NCI-H128 (cell line): ENCODE results near the gene CCNY.
"Not testable (repeated sequence)": the region's sequence is repeated elsewhere in the genome, so short reads cannot be mapped to it uniquely, and the experiment has no call there.

Source experiments
- DNase-seq: peaks from one replicate; lab custom pipeline; 2025; ENCODE audit not compliant: unreplicated experiment; lab: John Stamatoyannopoulos, UW

CCNY gene

DNA sequence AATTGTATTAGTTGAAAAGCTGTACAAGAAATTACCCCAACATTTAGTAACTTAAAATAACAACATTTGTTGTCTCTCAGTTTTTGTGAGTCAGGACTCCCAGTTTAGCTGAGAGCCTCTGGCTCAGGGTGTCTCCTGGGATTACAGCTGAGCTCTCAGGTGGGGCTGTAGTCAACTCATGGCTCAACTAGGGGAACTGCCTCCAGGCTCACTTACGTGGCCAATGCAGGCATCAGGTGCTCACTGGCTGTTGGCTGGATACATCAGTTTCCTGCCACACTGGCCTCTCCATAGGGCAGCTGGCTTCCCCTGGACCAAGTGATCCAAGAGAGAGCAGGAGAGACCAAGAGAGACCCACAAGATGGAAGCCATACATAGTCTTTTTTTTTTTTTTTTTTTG, 17.5 kb downstream of the CCNY start:
- DNase-seq: no peak

DNA sequence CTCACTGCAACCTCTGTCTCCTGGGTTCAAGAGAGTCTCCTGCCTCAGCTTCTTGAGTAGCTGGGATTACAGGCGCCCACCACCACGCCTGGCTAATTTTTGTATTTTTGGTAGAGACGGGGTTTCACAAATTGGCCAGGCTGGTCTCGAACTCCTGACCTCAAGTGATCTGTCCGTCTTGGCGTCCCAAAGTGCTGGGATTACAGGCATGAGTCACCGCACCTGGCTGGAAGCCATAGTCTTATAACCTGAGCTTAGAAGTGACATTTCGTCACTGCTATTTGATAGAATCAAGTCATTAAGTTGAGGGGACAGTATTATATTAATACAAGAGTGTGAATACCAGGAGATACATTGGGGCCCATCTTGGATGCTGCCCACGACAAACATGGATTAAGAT, 17.9 kb downstream of the CCNY start:
- DNase-seq: not testable (repeated sequence)

DNA sequence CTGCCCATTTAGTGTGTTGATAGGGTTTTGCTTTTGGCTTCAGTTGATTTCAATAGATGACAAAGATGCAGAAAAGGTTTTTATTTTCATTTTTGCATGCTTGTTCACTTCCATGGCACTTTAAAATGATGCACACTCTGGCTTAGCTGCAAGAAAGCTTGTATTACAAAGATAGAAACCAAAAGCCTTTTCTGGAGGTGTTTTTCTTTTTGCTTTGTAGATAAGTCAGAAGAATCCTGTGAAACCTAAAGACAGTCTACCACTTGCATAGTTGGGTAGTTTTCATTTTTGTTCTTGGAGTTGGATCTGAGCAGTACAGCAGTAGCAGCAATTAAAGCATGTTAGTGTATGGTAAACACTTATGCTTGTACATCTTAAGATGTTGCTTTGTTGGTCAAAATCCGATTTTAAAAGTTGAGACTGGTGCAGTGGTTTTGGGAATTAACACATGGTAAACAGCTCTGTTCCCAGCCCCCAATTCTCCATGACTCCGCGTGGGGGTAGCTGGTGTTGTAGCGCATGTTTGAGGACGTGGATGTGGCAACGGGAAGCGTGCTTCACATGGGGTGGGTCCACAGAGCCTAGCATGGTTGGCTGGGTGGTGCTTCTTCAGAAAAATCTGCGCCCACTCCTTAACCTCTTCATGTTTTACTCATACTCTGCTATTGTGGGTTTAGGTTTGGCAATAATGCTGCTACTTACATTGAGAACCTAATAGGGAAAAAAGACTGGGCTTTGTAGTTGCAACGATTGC, 19.8 kb downstream of the CCNY start:
- no peak for DNase-seq

DNA sequence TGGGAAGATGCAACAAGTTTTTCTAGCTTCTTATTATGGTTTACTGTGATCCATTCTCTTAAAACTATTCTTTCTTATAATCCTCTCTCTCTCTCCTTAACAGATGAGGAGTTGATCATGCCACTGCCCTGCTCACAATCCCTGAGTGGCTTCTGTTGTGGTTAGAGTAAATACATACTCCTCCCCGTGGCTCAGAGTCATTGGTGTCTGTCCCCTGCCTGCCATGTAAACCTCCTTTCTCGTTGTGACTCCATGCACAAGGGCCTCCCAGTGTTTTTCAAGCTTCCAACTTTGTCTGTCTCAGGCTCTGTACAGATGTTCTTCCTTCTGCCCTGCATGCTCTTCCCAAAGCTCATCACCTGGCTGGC, 20.4 kb downstream of the CCNY start:
- DNase-seq: no peak

DNA sequence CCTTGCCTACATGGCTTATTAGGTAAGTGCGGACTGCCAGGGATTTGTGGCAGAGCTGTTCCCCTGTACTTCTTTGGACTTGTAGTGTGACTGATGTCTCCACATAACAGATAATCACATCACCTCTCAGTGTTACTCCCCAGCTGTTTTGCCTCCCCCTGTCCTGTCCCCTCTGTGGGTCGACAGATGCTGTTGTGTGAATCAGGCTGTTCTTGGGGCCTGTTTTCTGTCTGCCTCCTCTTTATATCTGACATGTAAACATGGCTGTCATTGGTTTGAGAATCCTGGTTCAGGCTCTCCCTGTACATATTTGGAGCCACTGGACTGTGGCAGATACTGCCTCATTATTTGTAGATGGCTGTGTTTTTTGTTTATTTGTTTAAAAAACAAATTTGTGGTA, 22.7 kb downstream of the CCNY start:
- no peak for DNase-seq

DNA sequence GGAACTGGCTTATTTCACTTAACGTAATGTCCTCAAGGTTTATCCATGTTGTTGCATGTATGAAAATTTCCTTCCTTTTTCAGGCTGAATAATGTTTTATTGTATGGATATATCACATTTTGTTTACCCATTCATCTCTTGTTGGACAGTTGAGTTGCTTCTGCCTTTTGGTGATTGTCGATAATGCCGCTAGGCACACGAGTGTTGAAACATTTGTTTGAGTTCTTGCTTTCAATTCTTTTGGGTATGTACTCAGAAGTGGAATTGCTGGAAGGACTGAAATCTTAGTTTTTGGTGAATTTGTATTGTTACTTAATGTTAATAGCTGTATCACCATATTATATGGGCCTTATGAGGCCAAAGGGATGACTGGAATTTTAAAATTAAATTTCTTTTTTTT, 23.6 kb downstream of the CCNY start:
- DNase-seq: no peak

DNA sequence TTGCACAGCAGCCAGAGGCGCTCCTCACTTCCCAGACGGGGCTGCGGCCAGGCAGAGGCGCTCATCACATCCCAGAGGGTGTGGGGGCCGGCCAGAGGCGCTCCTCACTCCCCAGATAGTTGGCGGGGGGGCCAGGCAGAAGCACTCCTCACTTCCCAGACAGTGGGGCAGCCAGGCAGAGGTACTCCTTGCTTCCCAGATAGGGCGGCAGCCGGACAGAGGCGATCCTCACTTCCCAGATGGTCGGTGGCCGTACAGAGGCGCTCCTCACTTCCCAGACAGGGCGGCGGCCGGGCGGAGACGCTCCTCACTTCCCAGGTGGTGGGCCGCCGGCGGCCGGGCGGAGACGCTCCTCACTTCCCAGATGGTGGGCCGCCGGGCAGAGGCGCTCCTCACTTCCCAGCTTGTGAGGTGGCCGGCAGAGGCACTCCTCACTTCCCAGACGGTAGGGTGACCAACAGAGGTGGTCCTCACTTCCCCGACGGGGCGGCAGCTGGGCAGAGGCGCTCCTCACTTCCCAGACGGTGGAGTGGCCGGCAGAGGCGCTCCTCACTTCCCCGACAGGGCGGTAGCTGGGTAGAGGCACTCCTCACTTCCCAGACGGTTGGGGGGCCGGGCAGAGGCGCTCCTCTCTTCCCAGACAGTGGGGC, 26.5 kb downstream of the CCNY start:
- no peak for DNase-seq

DNA sequence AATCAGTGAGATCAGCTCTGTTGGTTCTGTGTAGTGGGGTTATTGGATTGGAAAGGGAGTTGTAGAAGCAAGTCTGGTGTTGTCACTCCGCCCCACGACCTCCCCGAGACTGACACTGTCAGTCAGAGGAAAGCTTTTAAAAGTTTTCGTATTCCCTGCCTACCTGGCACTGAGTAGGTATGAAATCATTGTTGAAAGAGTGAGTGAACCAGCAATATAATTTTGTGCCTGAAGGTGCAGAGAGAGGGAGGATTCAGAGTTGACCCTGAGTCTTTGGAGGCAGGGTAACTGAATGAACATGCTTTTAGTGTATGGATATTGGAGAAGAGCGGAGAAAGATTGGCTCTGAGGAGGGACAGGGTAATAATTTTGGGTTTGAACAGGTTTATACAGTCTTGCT, 27.3 kb downstream of the CCNY start:
- no peak for DNase-seq

DNA sequence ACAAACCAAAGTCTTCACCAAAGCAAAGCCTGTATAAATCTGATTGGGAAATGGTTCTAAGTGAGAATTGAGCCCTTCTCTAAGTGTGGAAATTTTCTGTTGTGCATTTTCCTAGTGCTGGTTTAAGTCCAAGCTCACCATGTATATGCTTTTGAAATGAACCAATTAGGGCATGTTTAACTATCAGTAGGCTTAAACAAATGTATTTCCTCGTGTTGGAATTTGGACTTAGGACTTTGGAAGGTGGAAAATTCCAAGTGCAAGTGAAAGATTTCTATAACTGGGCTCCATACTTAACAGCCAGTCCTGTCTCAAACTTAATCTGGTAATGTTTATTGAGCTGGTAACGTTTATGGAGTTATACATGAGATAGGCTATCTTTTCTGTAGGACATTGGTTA, 28.5 kb downstream of the CCNY start:
- DNase-seq: no peak

DNA sequence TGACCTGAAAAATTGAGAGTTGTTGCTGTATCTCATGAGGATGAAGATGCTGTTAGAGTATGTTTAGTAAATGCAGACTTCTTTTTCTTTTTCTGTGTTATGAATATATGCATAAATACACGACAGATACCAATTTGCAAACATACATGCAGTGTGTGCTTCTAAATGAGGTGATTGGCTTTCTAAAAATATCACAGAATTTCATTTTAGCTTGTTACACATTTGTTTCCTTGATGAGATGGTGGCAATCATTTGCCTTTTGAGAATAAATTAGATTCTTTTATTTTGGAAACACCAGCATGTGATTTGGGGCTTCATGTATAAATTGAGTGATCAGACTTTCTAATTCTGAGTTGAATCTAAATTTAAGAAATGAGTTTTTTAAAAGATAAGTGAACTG, 29.7 kb downstream of the CCNY start:
- DNase-seq: no peak

DNA sequence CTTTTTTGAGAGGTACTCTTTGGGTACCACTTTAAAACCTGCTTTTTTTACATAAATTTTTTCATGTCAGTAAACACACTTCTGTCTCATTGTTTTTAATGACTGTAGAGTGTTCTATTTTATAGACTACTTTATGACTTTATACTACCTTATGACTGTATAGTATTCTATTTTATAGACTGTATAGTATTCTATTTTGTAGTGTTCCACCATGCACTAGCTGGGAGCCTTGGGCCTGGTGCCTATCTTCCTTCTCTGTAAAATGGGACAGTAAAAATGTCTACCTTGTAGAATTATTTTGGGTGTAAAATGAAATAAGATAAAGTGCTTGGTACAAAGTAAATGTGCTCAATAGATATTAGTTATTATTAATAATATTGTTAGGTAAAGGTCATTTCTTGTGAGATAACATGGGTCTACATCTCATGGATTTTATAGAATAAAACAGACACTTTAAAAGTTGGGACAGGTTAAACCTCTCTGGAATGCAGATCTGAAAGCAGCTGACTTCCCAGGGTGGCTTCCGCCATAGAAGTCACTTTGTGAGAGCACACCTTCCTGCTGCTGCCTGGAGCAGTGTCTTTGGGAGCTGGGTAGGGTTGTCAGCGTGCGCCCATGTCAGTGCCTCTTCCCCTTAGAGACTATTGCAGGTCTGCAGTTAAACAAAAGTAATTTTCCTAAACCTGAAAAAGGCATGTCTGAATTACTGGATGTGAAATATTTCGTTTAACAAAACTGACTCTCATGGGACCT, 31.0 kb downstream of the CCNY start:
- DNase-seq: no peak

DNA sequence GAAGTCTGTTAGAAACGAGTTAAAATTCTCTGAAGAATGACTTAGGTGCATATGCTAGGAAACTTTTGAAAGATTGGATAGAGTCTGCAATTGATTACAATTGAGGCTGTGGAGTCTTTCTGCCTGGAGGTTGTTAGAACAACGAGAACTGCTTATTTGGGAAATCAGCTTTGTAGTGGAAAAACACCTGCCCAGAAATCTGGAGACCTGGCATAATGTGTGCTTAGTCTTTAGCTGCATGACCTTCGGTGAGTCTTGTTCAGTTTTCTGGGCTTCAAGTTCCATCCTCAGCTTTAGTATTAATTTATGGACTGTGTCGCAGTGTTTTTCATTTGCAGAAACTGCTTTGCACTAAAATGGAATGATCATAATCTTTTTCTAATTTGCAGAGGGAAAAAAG, 31.7 kb downstream of the CCNY start:
- no peak for DNase-seq

DNA sequence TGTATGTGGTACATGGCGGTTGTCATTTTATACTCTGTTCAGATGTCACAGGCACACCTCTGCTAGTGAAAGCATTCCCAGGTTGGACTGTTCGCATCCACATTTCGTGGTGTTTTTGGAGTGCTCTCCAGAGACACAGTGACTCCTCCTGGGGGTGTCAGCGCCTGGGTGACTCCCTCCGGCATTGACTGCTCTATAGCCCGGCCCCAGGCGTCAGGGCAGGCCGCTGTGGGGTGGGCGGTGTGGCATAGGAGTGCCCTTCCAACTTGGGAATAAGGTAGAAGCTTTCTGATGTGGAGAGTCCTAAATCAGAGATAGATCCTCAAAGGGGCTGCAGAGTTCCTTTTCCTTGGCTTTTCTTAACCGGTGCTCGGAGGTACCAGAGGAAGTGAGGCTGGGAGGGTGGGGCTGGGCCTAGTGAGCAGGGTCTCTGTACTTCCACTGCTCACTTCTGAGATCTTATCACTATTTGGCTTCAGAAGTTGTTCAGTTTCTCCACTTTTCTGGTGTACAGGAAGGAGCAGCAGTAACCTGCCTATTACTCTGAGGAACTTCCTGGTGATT, 32.3 kb downstream of the CCNY start:
- no peak for DNase-seq

DNA sequence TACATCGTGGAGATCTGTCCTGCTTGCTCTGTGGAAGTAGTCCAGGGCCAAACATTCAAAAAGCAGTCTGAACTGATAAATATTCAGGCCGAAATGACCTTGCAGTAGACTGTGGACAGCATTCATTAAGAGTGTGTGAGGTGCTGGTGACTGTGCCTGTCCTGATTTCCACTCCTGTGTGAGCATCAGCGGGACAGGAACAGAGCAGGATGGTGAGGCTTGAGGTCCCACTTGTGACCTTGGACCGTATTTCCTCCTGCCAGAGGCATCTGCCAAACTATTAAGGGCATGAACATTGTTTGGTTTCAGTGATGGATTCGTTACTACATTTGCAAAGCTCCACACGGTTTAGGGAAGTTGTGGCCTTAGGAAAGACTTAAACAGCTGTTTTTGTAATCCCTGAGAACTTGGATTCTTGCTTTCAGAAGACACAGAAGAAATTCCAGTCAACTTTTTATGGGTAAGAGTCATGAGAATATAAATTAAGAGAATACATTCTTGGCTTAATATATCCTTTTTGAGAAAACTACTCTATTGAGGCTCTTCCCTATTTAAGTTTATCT, 32.8 kb downstream of the CCNY start:
- no peak for DNase-seq

DNA sequence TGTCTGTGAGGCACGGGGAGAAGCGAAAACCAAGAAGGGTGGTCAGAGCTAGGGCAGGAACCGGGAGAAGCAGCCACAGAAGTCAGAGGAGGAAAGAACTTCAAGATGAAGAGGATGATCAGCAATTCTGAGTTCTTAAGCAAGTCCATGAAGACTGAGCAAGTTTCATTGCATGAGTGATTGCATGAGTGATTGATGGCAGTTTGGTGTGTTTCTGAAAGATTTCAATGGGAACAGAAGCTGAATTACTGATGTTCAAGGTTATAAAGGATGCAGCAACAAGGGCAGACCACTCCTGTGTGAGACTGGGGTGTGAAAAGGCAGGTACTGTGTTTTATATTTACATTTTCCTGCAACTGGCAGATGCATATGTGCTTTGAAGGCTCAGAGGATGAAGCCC, 35.4 kb downstream of the CCNY start:
- DNase-seq: no peak

DNA sequence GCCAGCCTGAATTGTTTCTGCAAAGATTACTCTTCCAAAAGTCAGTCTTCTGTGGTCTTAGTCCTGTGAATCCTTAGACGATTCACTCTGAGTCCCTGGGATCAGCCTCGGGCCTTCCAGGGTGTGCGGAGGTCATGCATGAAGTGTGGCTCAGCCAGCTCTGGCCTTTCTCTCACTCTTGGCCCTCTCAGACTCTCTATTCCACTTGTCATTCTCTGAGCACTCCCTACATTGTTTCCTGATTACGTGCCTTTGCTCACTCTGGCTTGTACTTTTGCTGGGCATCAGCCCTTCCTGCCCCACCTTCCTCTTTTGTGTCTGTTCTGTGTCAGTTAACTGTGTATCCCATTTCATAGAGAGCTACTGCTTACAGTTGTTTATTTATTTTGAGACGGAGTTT, 36.0 kb downstream of the CCNY start:
- DNase-seq: no peak

DNA sequence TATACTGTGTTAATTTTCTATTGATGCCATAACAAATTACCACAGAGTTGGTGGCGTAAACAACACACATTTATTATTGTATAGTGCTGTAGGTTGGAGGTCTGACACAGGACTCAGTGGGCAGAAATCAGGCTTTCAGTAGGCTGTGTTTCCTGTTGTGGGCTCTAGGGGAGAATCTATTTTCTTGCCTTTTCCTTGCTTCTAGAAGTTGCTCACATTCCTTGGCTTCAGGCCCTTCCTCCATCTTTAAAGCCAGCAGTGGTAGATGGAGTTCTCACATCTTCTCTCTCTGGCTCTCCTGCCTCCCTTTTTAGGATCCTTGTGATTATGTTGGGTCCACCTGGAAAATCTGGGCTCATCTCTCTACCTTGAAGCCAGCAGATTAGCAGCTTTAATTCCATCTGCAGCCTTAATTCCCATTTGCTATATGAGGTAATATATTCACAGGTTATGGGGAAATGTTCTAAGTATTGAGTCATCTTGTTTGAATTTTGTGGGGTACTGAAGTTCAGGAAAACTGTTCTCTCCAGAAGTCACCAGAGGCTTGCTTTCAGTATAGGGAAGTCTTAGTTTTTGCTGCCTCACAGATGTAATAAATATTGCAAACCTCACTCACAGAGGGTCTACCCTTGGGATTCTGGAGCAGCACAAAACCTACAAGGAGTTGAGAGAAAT, 38.9 kb downstream of the CCNY start:
- DNase-seq: no peak

DNA sequence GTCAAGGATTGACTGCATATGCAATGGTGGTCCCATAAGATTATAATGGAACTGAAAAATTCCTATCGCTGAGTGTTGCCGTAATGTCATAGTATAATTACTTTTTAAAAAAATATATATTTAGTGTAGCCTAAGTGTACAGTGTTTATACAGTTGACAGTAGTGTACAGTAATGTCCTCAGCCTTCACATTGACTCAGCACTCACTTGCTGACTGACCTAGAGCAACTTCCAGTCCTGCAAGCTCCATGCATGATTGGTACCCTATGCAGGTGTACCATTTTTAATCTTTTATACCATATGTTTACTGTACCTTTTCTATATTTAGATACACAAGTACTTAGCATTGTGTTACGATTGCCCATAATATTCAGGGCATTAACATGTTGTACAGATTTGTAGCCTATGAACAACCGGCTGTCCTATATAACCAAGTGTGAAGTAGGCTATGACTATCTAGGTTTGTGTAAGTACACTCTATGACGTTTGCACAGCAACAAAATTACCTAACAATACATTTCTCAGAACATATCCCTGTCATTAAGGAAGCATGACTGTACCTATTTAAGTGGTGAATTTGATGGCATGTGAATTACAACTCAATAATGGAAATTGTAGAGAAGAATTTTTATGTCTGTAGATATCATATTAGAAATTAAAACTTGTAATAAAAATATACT, 40.9 kb downstream of the CCNY start:
- no peak for DNase-seq

DNA sequence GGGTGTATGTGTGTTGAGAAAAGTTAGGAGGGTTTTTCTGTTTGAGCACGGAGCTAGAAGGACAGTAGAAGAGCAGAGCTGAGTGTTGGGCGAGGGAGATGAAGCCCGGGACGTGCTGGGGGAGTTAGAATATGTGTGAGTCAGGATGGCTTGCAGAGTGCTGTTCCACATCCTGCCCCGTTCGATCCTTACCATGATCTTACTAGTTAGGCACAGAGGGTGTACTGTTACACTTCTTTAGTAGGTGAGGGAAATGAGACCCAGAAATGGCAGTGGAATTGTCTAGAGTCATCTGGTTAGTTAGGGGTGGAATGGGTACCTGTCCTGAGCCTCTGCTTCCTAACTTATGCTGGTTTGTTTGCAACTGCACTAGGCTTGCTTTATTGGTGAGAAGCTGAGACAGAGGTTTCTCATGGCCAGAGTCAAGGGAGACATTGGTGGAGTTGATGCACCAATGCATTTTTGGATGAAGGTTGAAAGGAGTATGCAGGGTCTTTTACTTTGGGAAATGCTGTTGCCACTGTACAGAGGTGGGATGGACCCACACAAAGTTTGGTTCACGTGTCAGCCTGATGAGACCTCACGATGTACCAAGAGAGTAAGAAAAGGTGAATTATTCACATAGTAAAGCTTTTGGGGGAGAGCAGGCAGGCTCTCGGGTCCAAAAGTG, 42.4 kb downstream of the CCNY start:
- DNase-seq: no peak
